Endodermal cell (in vitro differentiated cells): ENCODE measurements around the gene GARIN5A. TPM values are rescaled to one million over a fixed set of nuclear protein-coding genes. Genes with fewer than 3 reads are reported as not detected.

ENCODE experiments used
- DNase-seq: peaks from one replicate; pipeline ENCODE4 v3.0.0-alpha.2; 2017
- H3K27ac ChIP-seq: 2 replicates; pipeline ENCODE4 v1.5.1; 2013; ENCODE audit warnings: mild to moderate bottlenecking, low read depth, low read length, moderate library complexity
- H3K27me3 ChIP-seq: 2 replicates; pipeline ENCODE4 v1.6.1; 2013; ENCODE audit warnings: mild to moderate bottlenecking, low read length, moderate library complexity; ENCODE audit not compliant: insufficient read depth, control insufficient read depth, poor library complexity, severe bottlenecking
- H3K36me3 ChIP-seq: 2 replicates; pipeline ENCODE4 v1.7.0; 2013; ENCODE audit warnings: mild to moderate bottlenecking, low read length, moderate library complexity; ENCODE audit not compliant: control insufficient read depth, insufficient read depth
- H3K4me1 ChIP-seq: one replicate; pipeline ENCODE4 v1.7.0; 2013; ENCODE audit warnings: low read length; ENCODE audit not compliant: control insufficient read depth, insufficient read depth
- H3K4me3 ChIP-seq: 2 replicates; pipeline ENCODE4 v1.5.1; 2013; ENCODE audit warnings: mild to moderate bottlenecking, low read length, moderate library complexity
- H3K9ac ChIP-seq: 2 replicates; pipeline ENCODE4 v1.6.1; 2013; ENCODE audit warnings: mild to moderate bottlenecking, low read length, moderate library complexity; ENCODE audit not compliant: poor library complexity, severe bottlenecking; ENCODE audit errors: extremely low read depth
- H3K9me3 ChIP-seq: 2 replicates; pipeline ENCODE4 v1.6.1; 2013; ENCODE audit warnings: mild to moderate bottlenecking, low read length, moderate library complexity; ENCODE audit not compliant: control insufficient read depth
- H3K27ac Mint-ChIP-seq: 2 replicates; pipeline ENCODE4 v1.8.0; 2020; ENCODE audit warnings: mixed read lengths
- H3K27me3 Mint-ChIP-seq: 2 replicates; pipeline ENCODE4 v1.8.0; 2021; ENCODE audit warnings: mild to moderate bottlenecking, mixed read lengths; ENCODE audit not compliant: insufficient read depth
- H3K36me3 Mint-ChIP-seq: 2 replicates; pipeline ENCODE4 v1.8.0; 2020; ENCODE audit warnings: low read depth, mixed read lengths
- H3K4me1 Mint-ChIP-seq: 2 replicates; pipeline ENCODE4 v1.8.0; 2020; ENCODE audit warnings: mixed read lengths
- H3K4me3 Mint-ChIP-seq: 2 replicates; pipeline ENCODE4 v1.8.0; 2020; ENCODE audit warnings: mild to moderate bottlenecking, moderate library complexity, mixed read lengths
- H3K9me3 Mint-ChIP-seq: 2 replicates; pipeline ENCODE4 v1.8.0; 2020; ENCODE audit warnings: mild to moderate bottlenecking, mixed read lengths
- CTCF ChIP-seq: fragments of 200-600 bp; sonication (generic); conservative IDR thresholded peaks from 2 replicates; pipeline ENCODE4 v1.5.0; 2021; ENCODE audit warnings: antibody characterized with exemption, mild to moderate bottlenecking
- WGBS, 2 experiments: methylation state at CpG; one replicate each; pipeline versions ENCODE4 v1.1.5 to v1.1.7; 2013; ENCODE audit warnings: missing lambda C conversion rate in 2 of 2, mixed read lengths in 1 of 2; ENCODE audit not compliant: insufficient coverage in 1 of 2, insufficient read length in 1 of 2; 5-methylcytosine and 5-hydroxymethylcytosine counted together
- total RNA-seq, 2 donors: library from RNA; stranded (reverse); fragmentation: NEBNext Ultra II Directional in 1 of 2; extraction: Animal tissue kit (Norgen Biotek cat#: 25700) in 1 of 2; gene quantifications; 2 replicates in 1 of 2; 3 replicates in 1 of 2; pipeline ENCODE4 v1.2.1, GENCODE V29; 2021

Gene GARIN5A
- total RNA-seq, 2 donors from 2014 or later: 8.3 to 9.5 TPM

- Histone ChIP-seq H3K27me3 (no peaks in the 10 kb centered on the region), H3K9me3 (no peaks in the 10 kb centered on the region), H3K27ac (no peak overlapping the region), H3K4me1 (no peaks in the 10 kb centered on the region), H3K4me3 (no peak overlapping the region), H3K9ac (no peak overlapping the region), H3K36me3 (no peaks in the 10 kb centered on the region)
- Mint-ChIP-seq H3K4me3 (no peak overlapping the region), H3K27ac (no peak overlapping the region), H3K27me3 (peaks cover 44% of the 10 kb centered on the region), H3K4me1 (no peaks in the 10 kb centered on the region), H3K9me3 (peaks cover 5% of the 10 kb centered on the region), H3K36me3 (no peaks in the 10 kb centered on the region)
- TF ChIP-seq CTCF: no peak
- 95 to 97% methylated on average over 22 to 53 of the region's 53 CpGs for WGBS, 2 experiments
- no peak for DNase-seq
Observed at GRCh38 chr19:50516964-50517703, 40.5 kb upstream of the GARIN5A start.

GRCh38 chr19:50516456-50516855 is 39.8 kb upstream of the GARIN5A start:
- no peak for DNase-seq
- Histone ChIP-seq H3K9ac (no peak overlapping the region), H3K4me1 (no peaks in the 10 kb centered on the region), H3K9me3 (no peaks in the 10 kb centered on the region), H3K27me3 (no peaks in the 10 kb centered on the region), H3K36me3 (no peaks in the 10 kb centered on the region), H3K4me3 (no peak overlapping the region), H3K27ac (no peak overlapping the region)
- peaks cover 1% of the 10 kb centered on the region for H3K4me1 Mint-ChIP-seq
- TF ChIP-seq CTCF: no peak
- no peaks in the 10 kb centered on the region for H3K36me3 Mint-ChIP-seq
- H3K4me3 Mint-ChIP-seq: no peak overlapping the region
- peaks cover 5% of the 10 kb centered on the region for H3K9me3 Mint-ChIP-seq
- WGBS, 2 experiments: 83 to 92% methylated on average over 6 to 12 of the region's 12 CpGs
- H3K27me3 Mint-ChIP-seq: peaks cover 44% of the 10 kb centered on the region
- no peak overlapping the region for H3K27ac Mint-ChIP-seq

GRCh38 chr19:50515168-50515561 is 38.5 kb upstream of the GARIN5A start:
- H3K27ac Mint-ChIP-seq: no peak overlapping the region
- no peak overlapping the region for H3K4me3 Mint-ChIP-seq
- peak; percentile 35 for DNase-seq
- 78 to 92% methylated on average over 2 to 11 of the region's 11 CpGs for WGBS, 2 experiments
- H3K27me3 ChIP-seq: no peaks in the 10 kb centered on the region
- H3K4me1 Mint-ChIP-seq: peaks cover 1% of the 10 kb centered on the region
- no peaks in the 10 kb centered on the region for H3K4me1 ChIP-seq
- TF ChIP-seq CTCF: no peak
- no peaks in the 10 kb centered on the region for H3K9me3 ChIP-seq
- peaks cover 43% of the 10 kb centered on the region for H3K27me3 Mint-ChIP-seq
- no peak overlapping the region for H3K4me3 ChIP-seq
- H3K9ac ChIP-seq: no peak overlapping the region
- no peaks in the 10 kb centered on the region for H3K36me3 ChIP-seq
- no peaks in the 10 kb centered on the region for H3K36me3 Mint-ChIP-seq
- peaks cover 5% of the 10 kb centered on the region for H3K9me3 Mint-ChIP-seq
- H3K27ac ChIP-seq: no peak overlapping the region
